ENCODE measurements around the gene PAX7. TPM values are rescaled to one million over a fixed set of nuclear protein-coding genes. Genes with fewer than 3 reads are reported as not detected.

The PAX7 gene
- total RNA-seq, 1 experiment from 2014 or later = 0.15 TPM

DNA sequence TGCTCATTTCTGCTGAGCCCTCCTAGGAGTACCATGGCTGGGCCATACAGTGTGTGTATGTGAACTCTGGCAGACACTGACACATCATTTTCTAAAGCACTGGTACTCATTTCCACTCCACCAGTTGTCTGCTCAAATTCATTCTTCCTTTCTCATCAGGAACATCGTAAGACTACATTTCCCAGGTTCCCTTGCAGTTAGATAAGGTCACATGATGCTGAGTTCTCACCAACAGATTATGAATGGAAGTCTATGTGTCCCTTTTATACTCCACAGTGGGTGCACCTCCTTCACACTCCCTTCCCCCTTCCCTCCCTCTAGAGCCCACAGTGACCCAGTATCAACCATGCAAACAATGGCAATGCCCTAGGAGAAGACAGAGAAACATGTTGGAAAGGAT, 38.3 kb upstream of the PAX7 start:
- Histone ChIP-seq H2BK120ac (ENCODE audit: low read depth, low read length, poor library complexity, severe bottlenecking) (no peak overlapping the region), H3T11ph (ENCODE audit: low read length) (no peak overlapping the region), H3K27ac (ENCODE audit: insufficient read length, low read depth, low read length) (no peak overlapping the region), H3K14ac (ENCODE audit: insufficient read depth, low read length) (no peak overlapping the region), H3K9me3 (ENCODE audit: control insufficient read depth, low read depth, low read length) (no peaks in the 10 kb centered on the region), H2BK5ac (ENCODE audit: insufficient read length, low read length) (no peak overlapping the region), H2BK12ac (ENCODE audit: insufficient read length, low read depth, low read length) (no peak overlapping the region), H3K9ac (ENCODE audit: extremely low read depth, insufficient read length, low read length) (no peak overlapping the region), H3K4ac (ENCODE audit: low read depth, low read length) (no peak overlapping the region), H2BK20ac (ENCODE audit: low read depth, low read length, poor library complexity, severe bottlenecking) (no peak overlapping the region), H3K23ac (ENCODE audit: insufficient read length, low read depth, low read length) (no peak overlapping the region), H4K8ac (replicated peaks; ENCODE audit: insufficient read length, low read depth, low read length) (no peak overlapping the region), H4K5ac (ENCODE audit: insufficient read length, low read depth, low read length) (no peak overlapping the region), H3K4me1 (ENCODE audit: insufficient read depth, low read length) (no peaks in the 10 kb centered on the region), H3K79me1 (ENCODE audit: insufficient read depth, low read depth, low read length, poor library complexity, severe bottlenecking) (no peaks in the 10 kb centered on the region), H2BK15ac (ENCODE audit: low read depth, low read length) (no peak overlapping the region), H2AK5ac (ENCODE audit: insufficient read length, low read length) (no peak overlapping the region), H4K20me1 (ENCODE audit: control insufficient read depth, insufficient read depth, insufficient read length) (no peaks in the 10 kb centered on the region), H3K27me3 (ENCODE audit: insufficient read depth, low read length) (peaks cover 2% of the 10 kb centered on the region; the same call in 1 of the 2 replicates), H3K4me2 (ENCODE audit: insufficient read depth, insufficient read length, low read length) (no peak overlapping the region), H3K56ac (ENCODE audit: insufficient read length, low read depth, low read length) (no peak overlapping the region), H4K91ac (ENCODE audit: insufficient read length, low read depth, low read length) (no peak overlapping the region), H3K79me2 (ENCODE audit: insufficient read depth, low read length) (no peaks in the 10 kb centered on the region), H3K23me2 (ENCODE audit: insufficient read length, low read depth, low read length, poor library complexity, severe bottlenecking) (no peaks in the 10 kb centered on the region), H2AFZ (ENCODE audit: low read length) (no peak overlapping the region), H3K18ac (ENCODE audit: insufficient read length, low read depth, low read length) (no peak overlapping the region)
- no peaks in the 10 kb centered on the region; a peak in 1 of 5 replicates for H3K9me3 Mint-ChIP-seq
- no peak overlapping the region for H3K27ac Mint-ChIP-seq
- H3K4me3 Mint-ChIP-seq = no peak overlapping the region
- H3K4me1 Mint-ChIP-seq = peaks cover 3 to 4% of the 10 kb centered on the region in 2 experiments
- TF ChIP-seq, protein P1, sequence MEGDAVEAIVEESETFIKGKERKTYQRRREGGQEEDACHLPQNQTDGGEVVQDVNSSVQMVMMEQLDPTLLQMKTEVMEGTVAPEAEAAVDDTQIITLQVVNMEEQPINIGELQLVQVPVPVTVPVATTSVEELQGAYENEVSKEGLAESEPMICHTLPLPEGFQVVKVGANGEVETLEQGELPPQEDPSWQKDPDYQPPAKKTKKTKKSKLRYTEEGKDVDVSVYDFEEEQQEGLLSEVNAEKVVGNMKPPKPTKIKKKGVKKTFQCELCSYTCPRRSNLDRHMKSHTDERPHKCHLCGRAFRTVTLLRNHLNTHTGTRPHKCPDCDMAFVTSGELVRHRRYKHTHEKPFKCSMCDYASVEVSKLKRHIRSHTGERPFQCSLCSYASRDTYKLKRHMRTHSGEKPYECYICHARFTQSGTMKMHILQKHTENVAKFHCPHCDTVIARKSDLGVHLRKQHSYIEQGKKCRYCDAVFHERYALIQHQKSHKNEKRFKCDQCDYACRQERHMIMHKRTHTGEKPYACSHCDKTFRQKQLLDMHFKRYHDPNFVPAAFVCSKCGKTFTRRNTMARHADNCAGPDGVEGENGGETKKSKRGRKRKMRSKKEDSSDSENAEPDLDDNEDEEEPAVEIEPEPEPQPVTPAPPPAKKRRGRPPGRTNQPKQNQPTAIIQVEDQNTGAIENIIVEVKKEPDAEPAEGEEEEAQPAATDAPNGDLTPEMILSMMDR (conservative IDR thresholded peaks at IDR 0.05) = no peak
- H3K27me3 Mint-ChIP-seq (ENCODE audit: low read depth) = peaks cover 55% of the 10 kb centered on the region
- H3K36me3 Mint-ChIP-seq (ENCODE audit: insufficient read depth in 1 of 3, low read depth in 3 of 3) = no peaks in the 10 kb centered on the region
- WGBS (ENCODE audit: extremely low coverage, insufficient read length, low lambda C conversion rate) = no CpG with 5 or more reads among the region's 1 CpG
- no peak for DNase-seq

Measured in H9 (cell line).